Epithelial cell of alveolus of lung (primary cell): ENCODE data around the gene BCKDHA. TPM values are rescaled to one million over a fixed set of nuclear protein-coding genes. Genes with fewer than 3 reads are reported as not detected.

Experiments used
- total RNA-seq: library from RNA; depleted of rRNA; stranded (reverse); fragments of >200 nt; gene quantifications from 2 replicates; pipeline ENCODE4 v1.2.1, GENCODE V29; 2015

BCKDHA gene
- total RNA-seq: 46.5 and 76.9 TPM in 2 replicates

DNA sequence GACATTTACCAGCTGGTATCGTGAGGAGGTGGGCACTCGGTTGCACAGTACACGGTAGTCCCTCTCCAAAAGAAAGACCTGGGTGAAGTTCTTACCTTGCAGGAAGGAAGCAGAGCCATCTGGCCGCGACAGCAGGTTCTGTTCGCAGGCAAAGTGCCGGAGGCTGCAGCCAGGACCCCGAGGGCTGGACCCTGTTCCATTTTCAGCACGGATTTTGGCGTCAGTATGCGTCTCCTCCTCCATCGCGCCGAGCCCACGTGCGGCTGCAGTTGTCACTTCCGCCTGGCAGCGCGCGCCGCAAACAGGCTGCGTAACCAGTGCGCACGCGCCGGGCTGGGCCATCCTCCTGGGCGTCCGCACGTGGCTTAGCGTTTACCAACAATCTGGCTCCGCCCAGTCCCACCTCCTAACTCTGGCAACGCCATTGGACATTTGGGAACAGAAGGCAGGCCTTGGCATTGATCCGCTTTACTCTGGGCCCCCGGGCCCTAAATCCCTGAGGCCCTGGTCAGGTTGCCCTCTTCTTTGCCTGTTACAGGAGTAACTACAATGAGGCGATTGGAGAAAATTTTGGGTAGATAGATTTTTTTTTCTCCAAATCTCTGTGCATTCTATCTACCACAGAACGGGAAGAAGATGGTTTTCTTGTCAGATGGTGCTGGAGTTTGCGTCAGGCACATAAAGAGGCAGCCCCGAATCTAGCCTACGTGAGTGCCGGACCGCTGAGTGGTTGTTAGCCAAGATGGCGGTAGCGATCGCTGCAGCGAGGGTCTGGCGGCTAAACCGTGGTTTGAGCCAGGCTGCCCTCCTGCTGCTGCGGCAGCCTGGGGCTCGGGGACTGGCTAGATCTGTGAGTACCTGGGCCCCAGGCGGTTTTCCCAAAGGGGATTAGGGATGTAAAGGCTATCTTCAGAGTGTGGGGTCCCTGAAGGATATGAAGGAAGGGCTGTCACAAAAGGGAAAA lies at the start of gene BCKDHA, which contains the start of gene EXOSC5:
Gene BCKDHA, plus strand, starts transcription at position 733 of the 964 bp plus-strand sequence. Its CDS starts 10 bp downstream, at position 743.
Gene EXOSC5, minus strand, starts transcription at position 274 of the 964 bp plus-strand sequence. Its CDS starts 31 bp downstream, at position 243.

DNA sequence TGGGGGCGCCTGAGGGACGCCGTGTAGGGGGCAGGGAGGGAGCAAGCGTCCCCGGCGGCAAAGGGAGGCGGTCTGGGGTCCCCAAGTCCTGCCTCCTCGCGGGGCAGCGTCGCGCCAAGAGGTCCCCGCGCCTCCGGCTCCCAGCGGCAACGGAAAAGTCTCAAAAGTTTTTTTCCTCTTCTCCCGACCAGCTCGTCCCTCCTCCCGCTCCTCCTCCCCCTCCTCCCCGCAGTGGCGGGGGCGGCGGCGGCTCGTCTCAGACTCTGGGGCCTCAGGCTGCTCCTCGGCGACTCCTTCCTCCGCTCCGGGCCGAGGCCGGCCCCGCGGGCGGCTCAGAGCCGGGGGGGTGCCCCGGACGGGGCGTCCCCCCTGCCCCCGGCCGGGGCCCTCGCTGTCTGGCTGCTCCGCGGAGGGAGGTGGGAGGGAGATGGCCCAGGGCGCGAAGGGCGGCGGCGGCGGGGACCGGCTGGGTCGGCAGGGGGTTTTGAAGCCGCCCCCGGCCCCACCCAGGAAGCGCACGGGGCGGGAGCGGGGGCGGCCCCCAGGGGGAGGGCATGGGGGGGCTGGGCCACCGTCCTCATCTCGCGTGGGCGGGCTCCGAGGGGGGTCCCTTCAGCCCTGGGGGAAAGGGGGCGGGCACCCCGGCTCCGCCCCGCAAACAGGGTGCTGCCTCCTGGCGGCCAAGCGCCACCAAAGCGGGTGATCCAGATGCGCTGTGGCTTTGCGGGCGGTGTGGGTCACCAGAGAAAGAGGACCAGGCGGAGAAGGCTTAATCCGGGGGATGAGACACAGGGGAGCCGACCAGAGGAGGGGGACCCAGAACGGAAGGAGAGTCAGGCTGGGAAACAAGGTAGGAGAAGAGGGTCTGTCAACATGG lies 43.9 kb upstream of the BCKDHA start, which contains the start of gene TGFB1:
Gene TGFB1, minus strand, starts transcription at position 457 of the 877 bp plus-strand sequence. CDS start 878 bp downstream, outside the sequence.

DNA sequence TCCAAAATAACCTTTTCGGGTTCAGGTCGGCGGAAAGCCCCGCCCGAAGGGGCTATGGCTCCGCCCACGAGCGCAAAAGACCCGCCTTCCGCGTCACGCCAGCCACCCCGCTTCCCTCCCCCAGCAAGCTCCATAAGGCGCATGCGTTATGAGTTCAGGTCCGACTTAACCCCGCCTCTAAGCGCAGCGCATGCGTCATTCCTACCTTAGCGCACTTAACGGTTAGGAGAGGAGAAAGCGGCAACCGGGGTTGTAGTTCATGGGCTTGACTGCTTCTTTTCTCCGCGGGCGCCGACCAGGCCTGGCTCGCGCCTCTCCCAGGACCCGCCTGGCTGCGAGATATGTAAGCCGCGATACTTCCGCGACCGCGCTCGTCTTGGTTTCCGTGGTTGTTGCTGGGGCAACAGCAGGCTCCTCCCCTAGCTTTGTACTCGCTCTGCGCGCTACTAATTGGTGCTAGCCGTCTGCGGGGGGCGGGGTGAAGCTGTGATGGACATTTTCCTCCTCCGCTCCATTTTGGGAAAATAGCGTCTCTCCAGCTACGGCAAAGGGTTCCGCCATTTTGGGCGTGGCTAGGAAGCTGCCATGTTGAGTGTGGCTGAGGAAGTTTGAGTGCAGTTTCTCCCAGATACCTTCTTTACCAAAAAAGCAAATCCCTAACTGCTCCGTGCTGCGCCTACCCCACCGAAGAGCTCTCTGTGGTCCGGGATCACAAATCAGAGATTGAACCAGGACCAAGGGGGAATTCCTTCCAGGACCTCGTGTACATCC lies 33.7 kb upstream of the BCKDHA start, which contains the start of gene B9D2:
Gene B9D2, minus strand, starts transcription at position 397 of the 771 bp plus-strand sequence. CDS start 630 bp downstream, outside the sequence.

DNA sequence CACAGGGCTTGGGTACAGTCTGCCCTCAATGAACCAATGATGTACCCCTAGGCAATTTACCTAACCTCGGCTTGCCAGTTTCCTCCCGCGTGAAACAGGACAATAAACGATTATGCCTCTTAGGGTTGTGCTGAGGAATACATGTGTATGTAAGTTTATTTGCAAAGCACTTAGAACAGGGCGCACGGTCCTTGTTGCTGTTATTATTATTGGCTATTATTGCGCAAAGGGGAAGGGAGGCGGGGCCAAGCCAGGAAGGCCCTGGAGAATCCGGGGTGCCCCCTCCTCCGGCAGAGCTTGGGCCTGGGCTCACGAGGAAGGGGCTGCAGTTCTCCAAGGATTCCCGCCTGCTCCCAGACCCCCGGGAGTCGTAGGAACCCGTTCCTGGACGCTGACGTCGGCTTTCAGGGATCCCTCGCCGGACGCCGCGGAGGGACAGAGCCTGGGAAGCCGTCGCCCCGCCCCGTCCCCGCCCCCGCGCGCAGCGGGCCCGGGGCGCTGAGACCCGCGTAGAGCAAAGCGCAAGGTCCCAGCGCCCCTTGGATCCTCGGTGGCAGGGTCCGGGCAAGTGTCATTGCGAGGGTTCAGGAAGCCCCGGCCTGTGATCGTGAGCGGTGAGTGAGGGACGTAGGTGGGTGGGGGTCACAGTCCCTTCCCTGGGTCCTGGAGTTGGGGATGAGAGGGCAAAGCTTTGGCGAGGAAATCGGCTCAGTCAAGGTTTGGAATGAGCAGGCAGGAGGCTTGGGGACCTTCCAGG lies 21.2 kb upstream of the BCKDHA start, which contains the start of gene TMEM91:
Gene TMEM91, plus strand, starts transcription at position 293 of the 757 bp plus-strand sequence. CDS start 1,777 bp downstream, outside the sequence.

DNA sequence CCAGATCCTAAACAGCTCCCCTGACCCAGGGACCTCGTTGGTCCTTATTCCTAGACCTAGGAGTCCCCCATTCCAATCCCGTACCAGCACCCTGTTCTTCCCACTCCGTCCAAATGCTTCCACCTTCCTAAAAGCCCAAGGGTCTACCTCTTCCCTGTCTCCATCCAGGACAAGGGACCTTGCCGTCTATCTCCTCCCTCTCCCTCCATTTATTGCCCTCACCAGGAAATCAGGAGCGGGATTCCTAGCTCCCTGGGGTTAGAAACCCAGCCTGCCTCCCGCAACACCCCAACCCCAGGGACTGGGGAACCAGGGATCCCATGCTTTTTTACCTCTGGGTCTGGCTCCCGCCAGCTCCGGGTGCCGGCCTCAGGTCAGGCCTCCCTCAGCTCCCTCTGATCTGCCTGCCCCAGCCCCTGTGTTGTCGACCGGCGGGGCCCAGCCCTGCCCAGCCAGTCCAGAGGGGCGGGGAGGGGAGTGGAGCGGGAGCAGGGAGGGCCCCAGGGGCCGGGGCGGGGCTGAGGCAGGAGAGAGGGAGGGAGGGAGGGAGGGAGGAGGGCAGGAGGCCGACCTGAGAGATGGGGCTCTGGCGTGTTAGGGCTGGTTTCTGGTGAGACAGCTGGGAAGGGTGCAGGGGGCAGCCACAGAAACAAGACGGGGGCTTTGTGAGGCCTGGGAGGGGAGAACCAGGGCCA lies 29.5 kb downstream of the BCKDHA start, which contains the start of gene B3GNT8:
Gene B3GNT8, minus strand, starts transcription at position 423 of the 695 bp plus-strand sequence. CDS start 596 bp downstream, outside the sequence.

DNA sequence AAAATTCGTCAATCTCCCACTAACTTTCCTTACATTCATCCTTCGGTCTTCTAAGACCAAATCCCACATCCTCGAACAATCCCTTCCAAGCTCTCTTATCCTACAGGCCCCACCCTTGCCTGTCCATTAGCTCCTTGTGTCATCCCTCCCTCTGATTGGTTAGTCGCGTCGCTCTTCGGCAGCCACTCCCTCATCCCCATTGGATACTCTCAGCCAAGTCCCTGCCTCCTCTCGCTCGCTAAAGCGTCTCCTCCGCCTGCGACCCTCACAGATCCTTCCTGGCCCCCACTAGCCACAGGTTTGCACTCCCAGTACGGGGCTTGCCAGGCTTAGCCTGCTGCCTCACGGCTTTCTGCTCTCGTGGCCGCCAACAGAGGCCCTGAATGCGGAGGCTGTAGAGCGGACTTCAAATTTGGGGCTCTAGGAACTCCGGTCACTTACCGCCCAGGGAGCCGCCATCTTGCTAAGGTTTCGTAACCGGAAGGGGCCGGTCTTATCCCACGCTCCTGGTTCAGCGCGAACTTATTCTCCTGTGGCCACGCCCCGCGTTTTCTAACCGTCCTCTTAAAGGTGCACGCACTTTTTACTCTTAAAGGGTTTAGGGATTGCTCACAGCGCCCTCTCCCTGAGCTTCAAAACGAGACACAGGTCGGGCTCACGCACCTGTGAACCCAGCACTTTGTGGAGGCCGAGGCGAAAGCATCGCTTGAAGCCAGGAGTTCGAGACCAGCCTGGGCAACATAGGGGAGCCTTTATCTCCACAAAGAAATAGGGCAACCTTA lies 42.0 kb downstream of the BCKDHA start, which contains the start of gene DMAC2:
Gene DMAC2, minus strand, starts transcription at position 472 of the 782 bp plus-strand sequence. Its CDS starts 13 bp downstream, at position 459.

DNA sequence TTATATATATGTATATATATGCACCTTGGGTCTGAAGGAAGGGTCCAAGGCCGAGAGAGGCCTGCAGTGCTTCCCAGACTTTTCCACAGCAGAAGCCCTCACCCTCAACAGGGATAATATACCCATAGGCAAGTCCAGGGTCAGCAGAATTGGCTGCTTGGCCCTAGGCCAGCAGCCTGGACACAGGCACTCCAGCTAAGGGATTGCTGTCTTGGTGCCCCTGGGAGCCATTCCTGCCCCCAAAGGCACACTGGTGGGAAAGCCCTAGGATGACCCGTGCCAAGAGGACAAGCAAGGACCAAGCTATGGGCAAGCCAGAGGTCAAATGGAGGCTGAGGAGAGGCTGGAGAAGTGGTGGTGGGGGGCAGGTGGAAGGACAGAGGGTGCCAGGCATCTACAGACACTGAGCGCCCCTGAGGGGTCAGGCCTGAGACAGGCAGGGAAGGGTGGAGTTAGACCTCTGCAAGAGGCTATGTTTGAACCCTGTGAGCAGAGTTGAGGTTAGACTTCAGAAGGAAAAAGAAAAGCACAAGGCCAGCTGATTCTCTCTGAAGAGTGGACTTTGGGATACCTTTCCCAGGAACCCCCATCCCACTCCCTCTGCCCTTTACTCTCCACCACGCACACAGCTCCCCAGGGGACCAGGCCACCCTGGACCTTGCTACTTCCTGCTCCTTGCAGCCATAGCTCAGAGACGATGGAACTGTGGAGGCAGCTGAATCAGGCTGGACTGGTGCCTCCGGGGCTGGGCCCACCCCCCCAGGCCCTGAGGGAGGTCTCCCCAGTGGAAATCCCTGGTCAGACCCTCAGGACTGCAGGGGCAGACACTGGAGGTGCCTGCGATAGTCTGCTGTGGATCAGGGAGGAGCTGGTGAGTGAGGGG lies 45.1 kb downstream of the BCKDHA start, which contains the start of gene ERICH4:
Gene ERICH4, plus strand, starts transcription at position 684 of the 883 bp plus-strand sequence. Its CDS starts 14 bp downstream, at position 698.

Other genes starting within 250 kb of the BCKDHA start
- gene CYP2S1, start 204.6 kb upstream of the BCKDHA start, total RNA-seq: 16.9 and 21.2 TPM in 2 replicates
- gene AXL, start 178.6 kb upstream of the BCKDHA start, total RNA-seq: 103 and 185 TPM in 2 replicates
- 143 and 179 TPM in 2 replicates for gene HNRNPUL1, start 133.4 kb upstream of the BCKDHA start, total RNA-seq
- 11.8 and 15.3 TPM in 2 replicates for gene CCDC97, start 87.6 kb upstream of the BCKDHA start, total RNA-seq
- 48.5 and 49.4 TPM in 2 replicates for gene TGFB1, start 43.9 kb upstream of the BCKDHA start, total RNA-seq
- gene B9D2, start 33.7 kb upstream of the BCKDHA start, total RNA-seq: 5.3 and 7.0 TPM in 2 replicates
- 9.4 and 12.1 TPM in 2 replicates for gene TMEM91, start 21.3 kb upstream of the BCKDHA start, total RNA-seq
- gene EXOSC5, start 459 bp upstream of the BCKDHA start, total RNA-seq: 19.9 and 25.5 TPM in 2 replicates
- 1.8 and 8.7 TPM in 2 replicates for gene B3GNT8, start 29.6 kb downstream of the BCKDHA start, total RNA-seq
- gene DMAC2, start 42.1 kb downstream of the BCKDHA start, total RNA-seq: 58.8 TPM in 2 replicates
- gene ERICH4, start 45.3 kb downstream of the BCKDHA start, total RNA-seq: not detected in 2 replicates
- 0.32 TPM in 1 of 2 replicates, not detected in the other for gene CEACAM21, start 178.3 kb downstream of the BCKDHA start, total RNA-seq
- gene CEACAM4, start 229.3 kb downstream of the BCKDHA start, total RNA-seq: not detected in 2 replicates